Liver (tissue), 9 donors: Measurements from ENCODE around the gene FBLL1. TPM values are rescaled to one million over a fixed set of nuclear protein-coding genes. Genes with fewer than 3 reads are reported as not detected.

ENCODE experiments used
- DNase-seq: peaks from one replicate; pipeline ENCODE4 v3.0.0-alpha.2; 2017; ENCODE audit warnings: low spot score
- H3K27ac ChIP-seq, 2 donors: one replicate each; pipeline ENCODE4 v1.7.0; 2013; ENCODE audit warnings: inconsistent platforms in 2 of 2, low read length in 2 of 2, control low read depth in 1 of 2, low read depth in 1 of 2, mild to moderate bottlenecking in 1 of 2
- H3K27me3 ChIP-seq, 4 donors: one replicate each; pipeline versions ENCODE4 v1.6.1 to v1.7.0; 2013; ENCODE audit warnings: low read length in 3 of 4, inconsistent platforms in 1 of 4, mild to moderate bottlenecking in 1 of 4, moderate library complexity in 1 of 4; ENCODE audit not compliant: control insufficient read depth in 4 of 4, insufficient read depth in 4 of 4
- H3K36me3 ChIP-seq, 4 donors: one replicate each; pipeline versions ENCODE4 v1.6.1 to v1.7.0; 2013; ENCODE audit warnings: low read length in 3 of 4, mild to moderate bottlenecking in 3 of 4, low read depth in 1 of 4, moderate library complexity in 1 of 4; ENCODE audit not compliant: control insufficient read depth in 4 of 4, insufficient read depth in 3 of 4
- H3K4me1 ChIP-seq, 4 donors: one replicate each; pipeline versions ENCODE4 v1.6.1 to v1.7.0; 2013; ENCODE audit warnings: low read length in 3 of 4, mild to moderate bottlenecking in 3 of 4, moderate library complexity in 1 of 4; ENCODE audit not compliant: control insufficient read depth in 4 of 4, insufficient read depth in 4 of 4
- H3K4me3 ChIP-seq, 3 donors: one replicate each; pipeline versions ENCODE4 v1.6.1 to v1.7.0; 2013; ENCODE audit warnings: low read length in 3 of 3, control low read depth in 1 of 3, low read depth in 1 of 3, mild to moderate bottlenecking in 1 of 3
- H3K9ac ChIP-seq, 2 donors: one replicate each; pipeline ENCODE4 v1.7.0; 2013; ENCODE audit warnings: low read length in 2 of 2, mild to moderate bottlenecking in 2 of 2, moderate library complexity in 2 of 2, control low read depth in 1 of 2, low read depth in 1 of 2
- H3K9me3 ChIP-seq, 4 donors: one replicate each; pipeline versions ENCODE4 v1.6.1 to v1.7.0; 2013; ENCODE audit warnings: low read length in 3 of 4; ENCODE audit not compliant: control insufficient read depth in 4 of 4
- ATF3 ChIP-seq: IDR thresholded peaks from 2 replicates; pipeline ENCODE4 v1.6.1; 2016; ENCODE audit warnings: antibody characterized with exemption
- CTCF ChIP-seq: fragments of 150-350 bp; IDR thresholded peaks from 2 replicates; pipeline ENCODE4 v1.5.1; 2017; ENCODE audit warnings: improper control_type of control experiment, low read depth, low read length; ENCODE audit not compliant: missing input control
- EGR1 ChIP-seq, 2 donors: IDR thresholded peaks; 2 replicates each; pipeline ENCODE4 v1.6.1; 2016 to 2018; ENCODE audit warnings: antibody characterized with exemption in 2 of 2, low read depth in 2 of 2
- FOXA2 ChIP-seq: IDR thresholded peaks from 2 replicates; pipeline ENCODE4 v1.6.1; 2016; ENCODE audit warnings: antibody characterized with exemption
- GABPA ChIP-seq, 2 donors: IDR thresholded peaks in 1 of 2; conservative IDR thresholded peaks in 1 of 2; 2 replicates each; pipeline ENCODE4 v1.6.1; 2016; ENCODE audit warnings: antibody characterized with exemption in 2 of 2, mild to moderate bottlenecking in 1 of 2, moderate library complexity in 1 of 2
- HNF4A ChIP-seq, 2 donors: conservative IDR thresholded peaks; 2 replicates each; pipeline ENCODE4 v1.6.1; 2016; ENCODE audit warnings: antibody characterized with exemption in 2 of 2, mild to moderate bottlenecking in 2 of 2
- HNF4G ChIP-seq: IDR thresholded peaks from 2 replicates; pipeline ENCODE4 v1.6.1; 2016; ENCODE audit warnings: antibody characterized with exemption
- JUND ChIP-seq, 2 donors: IDR thresholded peaks; 2 replicates each; pipeline ENCODE4 v1.6.1; 2016; ENCODE audit warnings: antibody characterized with exemption in 2 of 2
- MAX ChIP-seq: IDR thresholded peaks from 2 replicates; pipeline ENCODE4 v1.6.1; 2016; ENCODE audit warnings: antibody characterized with exemption
- NR2F2 ChIP-seq: IDR thresholded peaks from 2 replicates; pipeline ENCODE4 v1.6.1; 2016; ENCODE audit warnings: antibody characterized with exemption
- RAD21 ChIP-seq, 2 donors: IDR thresholded peaks; 2 replicates each; pipeline ENCODE4 v1.6.1; 2016; ENCODE audit warnings: antibody characterized with exemption in 2 of 2, mild to moderate bottlenecking in 2 of 2
- REST ChIP-seq: IDR thresholded peaks from 2 replicates; pipeline ENCODE4 v1.6.1; 2016; ENCODE audit warnings: antibody characterized with exemption, mild to moderate bottlenecking
- SP1 ChIP-seq: IDR thresholded peaks from 2 replicates; pipeline ENCODE4 v1.6.1; 2018; ENCODE audit warnings: antibody characterized with exemption, mild to moderate bottlenecking
- TAF1 ChIP-seq: conservative IDR thresholded peaks from 2 replicates; pipeline ENCODE4 v1.6.1; 2016; ENCODE audit warnings: antibody characterized with exemption, mild to moderate bottlenecking
- YY1 ChIP-seq: IDR thresholded peaks from 2 replicates; pipeline ENCODE4 v1.6.1; 2016; ENCODE audit warnings: antibody characterized with exemption, mild to moderate bottlenecking
- ZBTB33 ChIP-seq: IDR thresholded peaks from 2 replicates; pipeline ENCODE4 v1.6.1; 2016; ENCODE audit warnings: antibody characterized with exemption
- WGBS: extraction: QIAGEN DNeasy Blood & Tissue Kit; methylation state at CpG from one replicate; pipeline ENCODE4 v1.1.7; 2013; 5-methylcytosine and 5-hydroxymethylcytosine counted together
- polyA plus RNA-seq, 2 donors: library from polyadenylated mRNA; stranded (reverse) in 1 of 2; unstranded in 1 of 2; fragments of 200-250 nt in 1 of 2; fragments of >200 nt in 1 of 2; fragmentation: Nextera tagmentation in 1 of 2; extraction: Ambion mirVana in 1 of 2; gene quantifications; one replicate each; pipeline versions ENCODE4 v1.2.1 to v1.2.3, GENCODE V29; 2013 to 2015
- total RNA-seq, 2 donors: library from RNA; depleted of rRNA; stranded (reverse); fragments of >200 nt; gene quantifications; one replicate each; pipeline ENCODE4 v1.2.3, GENCODE V29; 2014
- donor health status: healthy.
- donor health status: healthy.
- donor health status: healthy.
- donor health status: healthy.
- donor health status: healthy.

Gene FBLL1
- total and polyA plus RNA-seq, 4 donors, result 0.05 to 0.42 (median 0.17) TPM; not detected in 1

- H3K9ac ChIP-seq, result no peak overlapping the region
- H3K4me3 ChIP-seq, result no peak overlapping the region
- no peak overlapping the region for H3K27ac ChIP-seq
- WGBS, result 94% methylated on average over 2 of the region's 2 CpGs
- no peak for DNase-seq
- H3K4me1 ChIP-seq, result peaks cover 2 to 6% (median 4%) of the 10 kb centered on the region in 4 donors
- no peaks in the 10 kb centered on the region for H3K27me3 ChIP-seq
- no peaks in the 10 kb centered on the region for H3K9me3 ChIP-seq
- H3K36me3 ChIP-seq, result peaks cover 1 to 30% (median 24%) of the 10 kb centered on the region in 4 donors
- TF ChIP-seq RAD21 (IDR thresholded peaks at IDR 0.05) (no peak), GABPA (IDR thresholded peaks at IDR 0.05 in 1 of 2, conservative IDR thresholded peaks at IDR 0.05 in 1 of 2) (no peak), TAF1 (no peak), CTCF (no peak), ZBTB33 (no peak), NR2F2 (no peak), FOXA2 (no peak), ATF3 (no peak), HNF4A (conservative IDR thresholded peaks at IDR 0.05) (no peak), EGR1 (IDR thresholded peaks at IDR 0.05; ENCODE audit: low read depth in 2 of 2) (no peak), MAX (no peak), JUND (IDR thresholded peaks at IDR 0.05) (no peak), SP1 (no peak), REST (no peak), HNF4G (no peak)
Observed at GRCh38 chr5:168557389-168557788, 28.3 kb downstream of the FBLL1 start.

GRCh38 chr5:168562279-168562678 is 33.2 kb downstream of the FBLL1 start:
- Histone ChIP-seq H3K9me3 (no peaks in the 10 kb centered on the region), H3K36me3 (peaks cover 0 to 28% (median 13%) of the 10 kb centered on the region in 4 donors), H3K27me3 (no peaks in the 10 kb centered on the region), H3K27ac (no peak overlapping the region), H3K4me1 (peaks cover 1 to 11% (median 5%) of the 10 kb centered on the region in 4 donors), H3K9ac (no peak overlapping the region), H3K4me3 (no peak overlapping the region)
- WGBS, result 35% methylated on average over 2 of the region's 2 CpGs
- DNase-seq, result no peak
- TF ChIP-seq HNF4A (conservative IDR thresholded peaks at IDR 0.05), result peak; percentile 25 to 28
- TF ChIP-seq YY1, result no peak
